Mammary epithelial cell (primary cell): ENCODE data around the gene BTBD9.

Source experiments
- EZH2 ChIP-seq: IDR thresholded peaks from 2 replicates; pipeline ENCODE4 v1.6.1; 2012; ENCODE audit warnings: low read length, inconsistent platforms, borderline replicate concordance
- TF ChIP-seq, protein P1 (sequence below), 2 donors: IDR thresholded peaks in 1 of 2; conservative IDR thresholded peaks in 1 of 2; 2 replicates each; pipeline ENCODE4 v1.5.1; 2011 to 2012; ENCODE audit warnings: inconsistent platforms in 2 of 2, low read length in 2 of 2, mild to moderate bottlenecking in 2 of 2, control low read depth in 1 of 2, low read depth in 1 of 2; ENCODE audit not compliant: insufficient read depth in 1 of 2; ENCODE audit errors: extremely low read depth in 1 of 2

DNA sequence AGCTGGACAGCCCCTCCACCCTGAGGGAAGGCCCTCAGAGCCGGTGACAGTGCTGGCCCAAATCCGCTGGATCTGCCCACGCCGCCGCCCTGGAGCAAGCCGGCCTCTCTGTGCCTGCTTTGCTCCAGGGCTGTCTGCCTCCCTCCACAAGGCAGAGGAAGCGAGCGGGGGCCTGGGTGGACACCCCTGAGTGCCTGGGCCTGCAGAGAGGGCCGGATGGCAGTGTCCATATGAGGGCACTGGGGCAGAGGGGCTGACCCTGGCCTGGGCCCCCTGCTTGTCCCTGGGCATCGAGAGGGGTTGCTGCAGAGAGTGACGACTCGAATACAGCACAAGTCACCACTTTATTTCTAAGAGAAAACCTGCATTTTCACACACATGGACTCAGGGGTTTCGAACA lies 471.6 kb downstream of the BTBD9 start:
- TF ChIP-seq, protein P1, sequence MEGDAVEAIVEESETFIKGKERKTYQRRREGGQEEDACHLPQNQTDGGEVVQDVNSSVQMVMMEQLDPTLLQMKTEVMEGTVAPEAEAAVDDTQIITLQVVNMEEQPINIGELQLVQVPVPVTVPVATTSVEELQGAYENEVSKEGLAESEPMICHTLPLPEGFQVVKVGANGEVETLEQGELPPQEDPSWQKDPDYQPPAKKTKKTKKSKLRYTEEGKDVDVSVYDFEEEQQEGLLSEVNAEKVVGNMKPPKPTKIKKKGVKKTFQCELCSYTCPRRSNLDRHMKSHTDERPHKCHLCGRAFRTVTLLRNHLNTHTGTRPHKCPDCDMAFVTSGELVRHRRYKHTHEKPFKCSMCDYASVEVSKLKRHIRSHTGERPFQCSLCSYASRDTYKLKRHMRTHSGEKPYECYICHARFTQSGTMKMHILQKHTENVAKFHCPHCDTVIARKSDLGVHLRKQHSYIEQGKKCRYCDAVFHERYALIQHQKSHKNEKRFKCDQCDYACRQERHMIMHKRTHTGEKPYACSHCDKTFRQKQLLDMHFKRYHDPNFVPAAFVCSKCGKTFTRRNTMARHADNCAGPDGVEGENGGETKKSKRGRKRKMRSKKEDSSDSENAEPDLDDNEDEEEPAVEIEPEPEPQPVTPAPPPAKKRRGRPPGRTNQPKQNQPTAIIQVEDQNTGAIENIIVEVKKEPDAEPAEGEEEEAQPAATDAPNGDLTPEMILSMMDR (conservative IDR thresholded peaks at IDR 0.05 in 1 of 2, IDR thresholded peaks at IDR 0.05 in 1 of 2; ENCODE audit: extremely low read depth in 1 of 2, insufficient read depth in 1 of 2, low read depth in 1 of 2, low read length in 2 of 2): no peak
- no peak for TF ChIP-seq EZH2
